LHCN-M2 (cell line): ENCODE results near the gene POU2AF2. TPM values are rescaled to one million over a fixed set of nuclear protein-coding genes. Genes with fewer than 3 reads are reported as not detected.
A peak's percentile ranks its signal among the peaks of the same experiment; 100 is the strongest.
"Not testable (repeated sequence)": the region's sequence is repeated elsewhere in the genome, so short reads cannot be mapped to it uniquely, and the experiment has no call there.

Experiments
- DNase-seq: peaks from one replicate; pipeline ENCODE4 v3.0.0-alpha.2; 2012; ENCODE audit warnings: low read depth
- total RNA-seq: library from RNA; depleted of rRNA; stranded (reverse); fragments of >200 nt; gene quantifications from 2 replicates; pipeline ENCODE4 v1.2.3, GENCODE V29; 2014

The POU2AF2 gene
- total RNA-seq, 1 experiment from 2014 or later: not detected

- DNase-seq: no peak
These were observed 12.5 kb downstream of the POU2AF2 start for GRCh38 chr11:111258046-111258445.

GRCh38 chr11:111259896-111260295, 14.4 kb downstream of the POU2AF2 start:
- DNase-seq: peak; percentile 17

GRCh38 chr11:111260811-111261210, 15.3 kb downstream of the POU2AF2 start:
- DNase-seq: no peak

GRCh38 chr11:111264646-111265045, 19.1 kb downstream of the POU2AF2 start:
- no peak for DNase-seq

- no peak for DNase-seq
These were observed 19.9 kb downstream of the POU2AF2 start for GRCh38 chr11:111265421-111265820.

- DNase-seq: not testable (repeated sequence)
These were observed 22.8 kb downstream of the POU2AF2 start for GRCh38 chr11:111268303-111268702.

GRCh38 chr11:111269146-111269868, 23.8 kb downstream of the POU2AF2 start:
- DNase-seq: peak; percentile 64

- DNase-seq: no peak
These were observed 26.9 kb downstream of the POU2AF2 start for GRCh38 chr11:111272420-111272819.

GRCh38 chr11:111282562-111283075, 37.1 kb downstream of the POU2AF2 start:
- DNase-seq: no peak

- DNase-seq: no peak
These were observed 38.5 kb downstream of the POU2AF2 start for GRCh38 chr11:111283945-111284481.

- no peak for DNase-seq
These were observed 39.9 kb downstream of the POU2AF2 start for GRCh38 chr11:111285189-111286091.

- DNase-seq: no peak
These were observed 46.2 kb downstream of the POU2AF2 start for GRCh38 chr11:111291764-111292163.

- DNase-seq: not testable (repeated sequence)
These were observed 46.9 kb downstream of the POU2AF2 start for GRCh38 chr11:111292408-111292807.

GRCh38 chr11:111296196-111296595, 50.7 kb downstream of the POU2AF2 start:
- no peak for DNase-seq

GRCh38 chr11:111297696-111298095, 52.2 kb downstream of the POU2AF2 start:
- DNase-seq: no peak

- DNase-seq: no peak
These were observed 53.0 kb downstream of the POU2AF2 start, which contains the start of gene POU2AF3 for GRCh38 chr11:111298413-111299100. Gene POU2AF3 (plus strand): TSS chr11:111298546. CDS start chr11:111298582, 36 bp downstream.

GRCh38 chr11:111299101-111300026, 53.8 kb downstream of the POU2AF2 start:
- peak; percentile 16 for DNase-seq

GRCh38 chr11:111300569-111300968, 55.0 kb downstream of the POU2AF2 start:
- no peak for DNase-seq

- no peak for DNase-seq
These were observed 55.7 kb downstream of the POU2AF2 start for GRCh38 chr11:111301004-111301841.

GRCh38 chr11:111301842-111302118, 56.3 kb downstream of the POU2AF2 start:
- DNase-seq: no peak
